Anterior cingulate cortex (tissue), 58 donors: ENCODE results near the gene RTL5.
A peak's percentile ranks its signal among the peaks of the same experiment; 100 is the strongest.

Experiments used
- DNase-seq, 58 donors: peaks; one replicate each; lab custom pipeline; 2025; lab: John Stamatoyannopoulos, UW

The RTL5 gene

DNA sequence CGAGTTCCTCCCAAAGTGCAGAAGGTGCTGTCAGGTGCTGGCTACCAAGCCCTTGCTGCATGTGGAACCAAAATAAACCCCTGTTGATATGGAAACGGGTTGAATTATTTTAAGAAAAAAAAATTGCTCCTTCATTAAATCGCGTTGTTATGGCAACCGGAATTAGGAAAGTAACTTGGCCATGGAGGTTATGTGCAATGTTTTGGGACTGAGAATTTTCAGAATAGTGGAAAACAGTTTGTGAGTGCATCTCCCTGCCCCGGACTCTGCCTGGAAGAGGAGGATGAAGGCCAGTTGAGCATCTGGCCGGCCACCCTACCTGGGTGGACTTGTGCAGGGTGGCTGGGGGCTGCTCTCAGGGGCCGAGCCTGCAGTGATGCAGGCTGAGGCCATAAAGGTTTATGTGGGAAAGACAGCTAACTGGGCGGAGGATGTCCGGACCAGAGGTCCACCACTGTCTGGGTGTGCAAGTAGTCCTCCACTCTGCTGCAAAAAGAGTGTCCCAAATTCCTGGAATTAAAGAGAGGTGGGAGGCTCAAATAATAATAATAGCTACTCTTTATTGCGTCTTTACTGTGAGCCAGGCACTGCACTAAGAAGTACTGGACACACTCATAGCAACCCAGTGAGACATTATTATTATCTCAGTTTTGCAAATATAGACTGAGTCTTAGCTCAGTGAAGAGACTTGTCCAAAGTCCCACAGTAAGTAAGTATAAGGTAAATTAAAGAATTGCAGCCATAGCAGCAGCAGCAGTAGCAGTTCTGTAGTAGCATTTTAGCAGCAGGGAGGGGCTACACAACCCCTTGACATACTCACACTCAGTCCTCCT is 20.6 kb downstream of the RTL5 start:
- no peak for DNase-seq

DNA sequence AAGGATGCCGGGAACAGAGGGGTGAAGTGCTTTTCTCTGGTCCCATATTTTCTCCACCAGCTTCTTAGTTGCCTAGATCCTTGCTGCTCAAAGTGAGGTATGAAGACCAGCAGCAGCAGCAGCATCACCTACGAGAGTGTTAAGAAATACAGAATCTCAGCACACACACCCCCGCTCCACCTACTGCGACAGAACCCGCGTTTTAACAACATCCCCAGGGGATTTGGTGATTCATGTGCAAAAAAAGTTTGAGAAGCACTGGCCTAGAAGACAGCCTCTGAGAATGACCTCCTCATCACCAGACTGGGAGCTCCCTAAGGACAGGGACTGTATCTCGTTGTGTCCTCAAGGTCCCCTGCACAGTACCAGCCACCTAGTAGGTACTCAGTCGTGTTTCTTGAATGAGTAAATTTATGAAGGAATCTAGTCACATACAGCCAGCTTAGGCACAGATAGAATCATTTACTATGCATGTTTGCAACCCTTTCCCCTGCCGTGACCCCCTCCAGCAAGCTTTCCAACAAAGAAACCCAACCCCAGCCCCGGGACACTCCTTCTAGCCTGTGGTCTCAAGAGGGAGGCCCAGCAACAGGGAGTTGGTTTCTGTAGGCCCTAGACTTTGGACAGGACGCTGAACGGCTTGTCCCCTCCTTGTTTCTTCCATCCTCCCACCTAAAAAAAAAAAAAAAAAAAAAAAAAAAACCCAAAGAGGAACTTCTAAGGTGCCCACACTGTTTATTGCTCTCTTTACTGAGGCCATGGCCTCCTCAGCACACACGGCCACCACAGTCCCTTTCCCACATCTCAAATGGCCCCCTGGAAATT is 21.5 kb downstream of the RTL5 start:
- peak in 3 of 58 donors; percentile 3 to 5 (median 3) for DNase-seq

DNA sequence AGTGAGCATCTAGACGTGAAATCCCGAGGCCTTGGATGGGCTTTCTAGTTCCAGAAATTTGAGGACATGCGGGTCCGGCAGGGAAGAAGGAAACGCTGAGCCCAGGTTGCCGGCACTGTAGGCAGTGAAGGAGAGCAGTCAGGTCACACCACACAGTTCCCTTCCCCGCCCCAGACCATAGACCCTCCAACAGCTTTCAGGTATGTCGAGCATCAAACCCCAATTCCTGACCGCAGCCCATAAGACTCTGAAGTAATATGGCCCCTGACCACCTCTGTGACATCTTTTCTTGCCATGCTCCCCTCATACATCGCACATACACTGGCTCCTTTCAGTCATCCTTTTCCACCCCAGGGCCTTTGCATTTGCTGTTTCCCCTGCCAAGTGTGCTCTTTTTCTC is 23.0 kb downstream of the RTL5 start:
- DNase-seq: no peak

DNA sequence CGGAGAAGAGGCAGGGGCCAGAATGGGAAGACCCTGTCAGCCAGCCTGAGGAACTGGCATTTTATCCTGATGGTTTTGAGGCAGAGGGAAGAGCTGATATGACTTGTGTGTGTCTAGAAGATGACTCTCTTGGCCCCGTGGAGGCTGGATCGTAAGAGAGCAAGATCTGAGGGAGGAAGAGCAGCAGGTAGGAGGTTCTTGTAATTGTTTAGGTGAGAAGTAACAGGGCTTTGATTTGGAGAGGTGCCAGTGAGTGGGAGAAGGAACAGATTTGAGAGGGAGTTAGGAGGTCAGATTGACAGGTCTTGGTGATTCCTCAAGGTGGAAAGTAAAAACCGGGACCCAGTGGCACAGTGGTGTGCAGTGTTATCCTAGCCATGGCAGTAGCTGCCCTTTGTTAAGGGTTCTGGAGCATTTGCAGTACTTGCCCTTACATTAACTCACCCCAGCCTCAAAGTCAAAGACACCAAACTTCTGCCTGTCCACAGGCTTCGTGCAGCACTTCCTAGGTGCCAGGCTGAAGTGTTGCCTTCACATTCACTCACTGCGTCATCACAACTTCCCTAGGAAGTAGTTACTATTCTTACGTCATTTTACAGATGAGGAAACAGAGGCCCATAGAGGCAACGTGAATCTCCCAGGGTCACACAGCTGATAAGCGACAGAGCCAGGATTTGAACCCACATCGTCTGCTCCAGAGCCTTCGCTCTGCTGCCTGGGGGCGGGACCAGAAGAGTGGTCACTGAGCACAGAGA is 23.7 kb downstream of the RTL5 start:
- DNase-seq: peak in 1 of 58 donors; percentile 2

DNA sequence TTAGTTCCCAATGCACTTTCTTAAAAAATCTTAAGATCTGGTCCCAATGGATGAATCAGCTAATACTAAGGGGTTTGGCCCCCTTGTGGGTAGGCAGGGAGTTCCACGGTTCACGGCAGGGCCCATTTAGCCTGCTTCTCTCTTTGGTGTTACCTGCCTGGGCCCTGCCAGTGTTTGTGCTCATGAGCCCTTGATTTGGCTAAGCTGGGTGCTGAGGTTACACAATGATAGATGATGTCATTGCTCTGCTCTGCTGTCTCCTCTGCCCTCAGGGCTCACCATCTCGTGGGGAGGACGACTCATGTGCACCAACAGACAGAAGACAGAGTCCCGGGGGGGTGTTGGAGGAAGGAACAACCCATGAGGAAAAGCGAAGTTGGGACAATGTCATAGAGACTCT is 24.4 kb downstream of the RTL5 start:
- no peak for DNase-seq

DNA sequence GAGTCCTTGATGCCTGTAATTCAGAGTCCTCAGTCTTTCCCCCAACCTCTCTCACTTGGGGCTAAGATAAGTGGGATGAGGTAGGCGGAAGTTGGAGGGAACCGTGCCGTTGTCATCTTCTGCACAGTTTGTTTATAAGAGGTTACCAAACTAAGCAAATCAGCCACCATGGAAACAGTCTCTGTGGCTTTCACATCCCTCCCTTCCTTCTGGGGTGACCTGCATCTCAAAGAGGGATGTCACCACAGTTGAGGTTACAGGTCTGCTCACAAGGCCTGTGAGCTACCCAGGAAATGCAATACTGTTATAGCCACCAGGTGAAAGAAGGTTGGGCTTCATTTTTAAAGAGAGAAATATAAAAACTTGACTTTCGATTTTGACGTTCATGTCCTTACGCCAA is 26.3 kb downstream of the RTL5 start:
- DNase-seq: no peak

DNA sequence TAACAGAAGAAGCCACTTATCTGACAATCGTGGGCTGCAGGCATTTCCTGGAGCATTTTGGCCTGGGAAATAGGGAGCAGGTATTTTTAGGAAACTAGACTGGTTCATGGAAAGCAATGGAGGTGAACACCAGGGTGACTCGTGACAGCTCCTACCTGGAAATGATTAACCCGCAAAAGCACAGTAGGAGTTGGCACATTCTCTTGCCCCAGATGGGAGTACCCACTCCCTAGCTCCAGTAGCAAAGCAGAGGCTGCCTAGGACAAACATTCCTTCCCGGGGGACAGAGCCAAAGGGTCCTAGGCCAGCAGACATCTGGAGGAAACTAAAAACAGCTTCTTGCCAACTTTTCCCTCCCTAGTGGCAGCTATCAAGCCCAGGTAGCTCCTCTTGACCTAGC is 29.0 kb downstream of the RTL5 start:
- no peak for DNase-seq

DNA sequence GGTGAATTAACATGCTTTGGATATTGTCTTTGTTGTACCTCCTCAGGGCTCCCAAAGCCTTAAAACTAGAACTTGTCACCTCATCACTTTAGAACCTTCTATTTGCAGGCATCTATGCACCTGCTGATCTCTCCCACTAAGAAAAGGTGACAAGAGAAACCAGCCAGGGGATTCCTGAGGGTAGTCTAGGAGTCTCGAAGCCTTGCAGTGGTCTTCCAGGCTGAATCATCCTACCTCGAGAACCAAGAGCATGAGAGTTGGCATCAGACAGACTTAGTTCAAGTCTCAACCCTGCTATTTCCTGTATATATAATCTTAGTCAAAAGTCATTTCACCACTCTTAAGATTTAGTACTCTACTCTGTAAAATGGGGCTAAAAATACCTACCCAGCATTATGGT is 29.6 kb downstream of the RTL5 start:
- DNase-seq: no peak

DNA sequence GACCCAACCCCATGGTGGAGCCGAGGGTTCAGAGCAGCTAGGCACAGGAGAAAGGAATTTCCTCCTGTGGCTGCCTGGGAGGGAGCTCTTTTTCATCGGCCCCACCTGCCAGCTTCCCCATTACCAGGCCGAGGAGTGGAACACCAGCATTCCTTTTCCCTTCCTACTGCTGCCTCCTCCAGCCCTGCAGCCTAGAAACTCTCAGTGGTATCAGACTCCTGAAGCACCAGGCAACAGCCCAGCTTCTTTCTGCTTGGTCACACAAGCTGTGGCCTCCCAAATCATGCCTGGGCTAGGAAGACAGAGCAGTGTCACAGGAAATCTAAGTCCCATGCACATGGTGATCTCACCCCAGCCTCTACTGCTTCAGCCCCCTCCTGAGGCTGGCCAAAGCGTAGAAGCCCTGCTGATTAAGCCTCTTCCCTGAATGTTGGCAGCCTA is 30.1 kb downstream of the RTL5 start:
- DNase-seq: no peak

DNA sequence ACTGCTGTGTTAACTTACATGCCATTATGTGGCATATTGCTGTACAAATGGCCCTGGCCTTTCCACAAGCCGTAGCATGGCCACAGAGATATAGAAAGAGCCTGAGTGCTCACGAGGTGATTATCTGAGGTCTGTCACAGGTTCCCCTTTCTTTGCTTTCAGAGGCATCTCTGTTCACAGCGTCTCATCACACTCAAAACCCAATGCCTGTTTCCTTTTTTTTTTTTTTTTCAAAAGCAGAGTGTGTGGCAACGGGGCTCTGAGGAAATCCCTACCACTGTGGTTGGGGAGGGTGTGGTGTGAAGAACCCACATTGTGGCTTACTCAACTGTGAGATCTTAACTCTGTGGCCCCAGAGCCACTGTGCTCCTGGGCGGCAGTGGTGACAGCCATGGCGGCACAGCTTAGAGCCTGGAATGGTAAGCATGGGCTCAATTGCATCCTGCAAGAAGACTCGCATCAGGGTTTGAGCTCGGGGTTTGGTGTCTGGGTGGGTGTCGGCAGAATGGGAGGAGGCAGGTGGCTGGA is 30.8 kb downstream of the RTL5 start:
- DNase-seq: peak in 1 of 58 donors; percentile 4

DNA sequence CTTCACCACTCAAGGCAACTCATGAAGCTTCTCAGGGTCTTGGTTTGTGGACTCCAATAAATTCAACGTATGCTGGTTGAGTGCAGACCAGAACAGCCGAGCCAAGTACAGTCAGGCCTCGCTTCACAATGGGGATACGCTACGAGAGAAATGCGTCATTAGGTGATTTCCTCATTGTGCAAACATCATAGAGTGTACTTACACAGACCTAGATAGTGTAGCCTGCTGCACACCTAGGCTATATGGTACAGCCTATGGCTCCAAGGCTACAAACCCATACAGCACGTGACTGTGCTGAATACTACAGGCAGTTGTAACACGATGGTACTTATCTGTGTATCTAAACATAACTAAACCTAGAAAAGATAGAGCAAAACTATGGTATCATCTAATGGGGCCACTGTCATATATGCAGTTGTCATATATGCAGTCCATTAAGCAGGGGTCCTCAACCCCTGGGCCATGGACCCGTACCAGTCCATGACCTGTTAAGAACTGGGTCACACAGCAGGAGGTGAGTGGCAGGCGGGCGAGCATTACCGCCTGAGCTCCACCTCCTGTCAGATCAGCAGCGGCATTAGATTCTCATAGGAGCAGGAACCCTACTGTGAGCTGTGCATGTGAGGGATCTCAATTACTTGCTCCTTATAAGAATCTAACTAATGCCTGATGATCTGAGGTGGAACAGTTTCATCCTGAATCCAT is 31.5 kb downstream of the RTL5 start:
- DNase-seq: no peak

DNA sequence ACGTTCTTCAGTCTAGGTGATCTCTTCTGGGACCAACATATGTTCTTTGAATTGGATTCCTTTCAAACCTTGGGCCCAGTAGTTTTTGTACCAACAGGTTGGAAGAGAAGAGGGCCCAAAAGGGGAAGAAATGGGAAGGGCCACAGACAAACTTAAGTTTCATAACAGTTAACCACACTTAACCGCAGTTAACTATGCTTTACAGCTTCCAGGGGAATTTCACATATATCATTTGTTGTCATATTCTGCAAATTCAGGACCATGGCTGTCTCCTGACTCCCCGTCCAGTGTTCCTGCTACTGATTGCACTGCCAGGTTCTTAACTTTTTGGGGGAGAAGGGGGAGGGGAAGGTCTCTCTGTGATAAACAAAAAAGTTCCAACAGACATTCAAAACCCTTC is 34.6 kb downstream of the RTL5 start:
- DNase-seq: no peak

DNA sequence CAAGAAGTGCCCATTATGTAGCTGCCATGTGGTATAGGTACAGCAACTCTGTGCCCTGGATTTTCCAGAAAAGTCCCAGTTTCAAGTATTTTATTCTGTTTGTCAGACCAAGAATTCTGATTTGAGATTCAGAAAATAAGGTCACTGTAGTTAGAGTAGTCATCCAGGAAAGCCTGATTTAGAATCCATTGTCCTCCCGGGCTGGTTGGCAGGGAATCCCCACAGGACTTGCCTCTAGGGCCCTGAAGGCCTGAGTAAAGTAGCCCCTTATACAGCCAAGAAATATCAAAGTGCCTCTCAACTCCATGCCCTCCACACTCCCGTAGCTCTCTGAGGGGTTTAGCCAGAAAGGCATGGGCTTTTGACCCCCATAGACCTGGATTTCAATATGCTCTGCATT is 36.3 kb downstream of the RTL5 start:
- DNase-seq: no peak

DNA sequence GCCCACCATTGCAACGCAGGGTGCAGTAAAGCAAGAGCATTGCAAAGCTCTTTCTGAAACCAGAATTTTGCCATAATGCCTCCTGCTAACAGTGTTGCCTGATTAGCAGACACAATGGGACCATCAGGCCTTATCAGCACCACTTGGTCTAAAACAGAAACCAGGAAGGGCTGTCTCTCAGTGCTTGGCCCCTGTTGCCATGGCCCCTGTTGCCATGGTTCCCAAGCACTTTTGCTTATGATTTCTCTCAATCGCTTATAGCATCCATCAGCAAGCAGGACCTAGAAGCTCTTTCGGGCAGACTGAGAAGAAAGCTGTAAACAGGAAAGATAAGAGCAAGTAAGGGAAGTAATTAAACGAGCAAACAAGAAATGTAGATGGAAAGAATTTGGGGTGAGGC is 36.8 kb downstream of the RTL5 start:
- DNase-seq: peak in 13 of 58 donors; percentile 0 to 40 (median 7)

DNA sequence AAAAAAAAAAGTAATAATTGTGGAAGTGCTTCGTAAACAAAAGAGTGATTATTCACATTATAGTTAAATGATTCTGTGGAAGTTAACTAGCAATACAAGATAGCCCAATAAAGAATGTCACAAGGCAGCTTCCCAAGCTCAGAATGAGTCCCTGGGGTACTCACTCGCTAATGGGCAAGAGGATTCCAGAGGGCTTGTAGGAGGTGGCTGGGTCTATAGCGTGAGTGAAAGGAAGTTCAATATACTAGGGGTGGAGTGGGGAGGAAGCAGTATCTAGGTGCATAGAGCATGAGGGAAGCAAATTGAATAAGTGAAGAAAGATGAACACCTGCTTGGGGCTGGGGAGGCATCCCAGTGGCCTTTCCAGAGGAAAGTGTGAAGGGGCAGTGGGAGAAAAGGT is 42.5 kb downstream of the RTL5 start:
- no peak for DNase-seq

DNA sequence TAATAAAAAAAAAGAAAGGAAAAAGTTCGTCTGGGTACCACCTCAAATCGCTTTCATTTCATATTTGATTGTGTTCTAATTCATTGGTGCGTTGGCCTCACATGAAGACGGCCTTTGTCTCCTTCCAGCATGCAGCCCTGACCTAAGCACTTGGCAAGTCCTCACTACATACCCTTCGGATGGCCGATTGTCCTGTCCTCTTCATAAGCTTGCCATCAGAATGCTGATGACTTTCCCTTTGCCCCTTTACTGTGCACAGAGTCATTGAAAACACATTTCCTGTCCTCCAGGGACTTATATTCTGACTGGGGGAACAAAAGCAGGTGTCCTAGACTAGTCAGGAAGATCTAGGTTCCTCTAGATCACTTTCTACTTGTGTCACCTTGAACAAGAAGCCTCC is 43.0 kb downstream of the RTL5 start:
- DNase-seq: no peak

DNA sequence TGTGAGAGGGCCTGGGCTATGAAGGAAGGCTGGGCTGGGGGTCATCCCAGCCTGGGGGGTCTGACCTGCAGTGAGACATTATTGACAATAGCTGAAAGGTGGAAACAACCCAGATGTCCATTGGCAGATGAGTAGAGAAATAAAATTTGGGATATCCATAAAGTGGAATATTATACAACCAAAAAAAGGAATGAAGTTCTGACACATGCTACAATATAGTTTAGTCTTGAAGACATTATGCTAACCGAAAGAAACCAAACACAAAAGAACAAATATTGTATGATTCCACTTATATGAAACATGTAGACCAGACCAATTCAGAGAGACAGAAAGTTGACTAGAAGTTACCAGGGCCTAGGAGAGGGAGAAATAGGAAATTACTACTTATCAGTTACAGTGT is 44.7 kb downstream of the RTL5 start:
- no peak for DNase-seq

DNA sequence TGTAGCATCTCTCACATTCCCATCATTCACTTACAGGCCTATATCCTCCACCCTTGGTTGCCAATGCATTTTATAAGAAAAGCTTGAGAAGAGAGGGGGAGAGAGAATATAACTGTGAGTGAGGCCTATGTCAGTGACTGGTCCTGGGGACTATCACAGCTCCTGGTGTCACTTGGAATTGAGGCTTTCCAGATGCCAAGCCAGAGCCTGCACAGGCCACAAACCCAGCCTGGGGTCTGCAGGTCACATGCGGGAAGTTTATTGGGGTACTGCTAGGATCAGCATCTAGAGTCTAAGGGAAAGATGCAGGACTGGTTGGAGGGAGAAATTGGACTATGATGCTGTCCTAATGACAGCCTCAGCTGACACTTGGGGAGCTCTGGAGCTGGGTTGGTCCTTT is 47.6 kb downstream of the RTL5 start:
- DNase-seq: no peak

DNA sequence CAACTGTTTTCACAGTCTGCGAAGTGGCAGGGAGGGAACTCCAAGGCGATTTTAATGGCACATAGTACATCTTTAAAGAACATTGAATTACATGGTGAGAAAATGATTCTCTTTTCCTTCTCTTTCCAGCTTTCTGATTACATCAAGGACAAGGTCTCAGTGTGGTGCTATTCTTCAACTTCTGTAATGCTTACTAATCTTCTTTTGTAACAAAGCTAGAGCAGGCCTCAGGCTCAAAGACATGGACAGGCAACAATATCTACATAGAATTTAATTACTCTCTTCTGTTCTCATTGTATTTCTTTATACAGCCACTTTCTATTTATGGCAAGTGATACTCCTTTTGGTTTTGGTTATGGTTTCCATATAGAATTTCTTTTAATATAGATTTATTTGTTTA is 48.4 kb downstream of the RTL5 start:
- DNase-seq: no peak
